Activated CD8-positive, alpha-beta memory T cell treated with anti-CD3 and anti-CD28 coated beads, Interleukin-2, amount 10 ng/mL, durations not matched to agents 7 days and 5 days (primary cell): ENCODE measurements around the gene CERT1. TPM values are rescaled to one million over a fixed set of nuclear protein-coding genes. Genes with fewer than 3 reads are reported as not detected.

Experiments
- ATAC-seq: fragments of 150-1000 bp; cut with Tn5 transposase; one replicate; pipeline ENCODE4 v1.10.0; 2021; ENCODE audit warnings: moderate library complexity
- CTCF ChIA-PET: fragments of 350-600 bp; sonication (Branson Sonifier 250); formaldehyde crosslinking; loops from one replicate; lab custom pipeline; 2021; ENCODE audit warnings: antibody characterized with exemption; lab: Charles Lee
- DNase-seq: peaks from one replicate; pipeline ENCODE4 v3.0.0-alpha.2; 2020
- H3K27ac Mint-ChIP-seq: one replicate; pipeline ENCODE4 v1.8.0; 2021; ENCODE audit warnings: mild to moderate bottlenecking, mixed read lengths
- H3K27me3 Mint-ChIP-seq: one replicate; pipeline ENCODE4 v1.8.0; 2021; ENCODE audit warnings: mixed read lengths
- H3K36me3 Mint-ChIP-seq: one replicate; pipeline ENCODE4 v1.8.0; 2021; ENCODE audit warnings: mild to moderate bottlenecking, mixed read lengths
- H3K4me1 Mint-ChIP-seq: one replicate; pipeline ENCODE4 v1.8.0; 2021; ENCODE audit warnings: mixed read lengths
- H3K4me3 Mint-ChIP-seq: one replicate; pipeline ENCODE4 v1.8.0; 2021; ENCODE audit warnings: mild to moderate bottlenecking, moderate library complexity, mixed read lengths
- H3K9me3 Mint-ChIP-seq: one replicate; pipeline ENCODE4 v1.8.0; 2022; ENCODE audit warnings: low read depth, mixed read lengths
- total RNA-seq, 2 experiments: library from RNA; stranded (reverse); gene quantifications; one replicate each; pipeline ENCODE4 v1.2.3, GENCODE V29; 2021

CERT1 gene
- total RNA-seq, 2 experiments from 2014 or later = 27.4 to 28.4 TPM

DNA sequence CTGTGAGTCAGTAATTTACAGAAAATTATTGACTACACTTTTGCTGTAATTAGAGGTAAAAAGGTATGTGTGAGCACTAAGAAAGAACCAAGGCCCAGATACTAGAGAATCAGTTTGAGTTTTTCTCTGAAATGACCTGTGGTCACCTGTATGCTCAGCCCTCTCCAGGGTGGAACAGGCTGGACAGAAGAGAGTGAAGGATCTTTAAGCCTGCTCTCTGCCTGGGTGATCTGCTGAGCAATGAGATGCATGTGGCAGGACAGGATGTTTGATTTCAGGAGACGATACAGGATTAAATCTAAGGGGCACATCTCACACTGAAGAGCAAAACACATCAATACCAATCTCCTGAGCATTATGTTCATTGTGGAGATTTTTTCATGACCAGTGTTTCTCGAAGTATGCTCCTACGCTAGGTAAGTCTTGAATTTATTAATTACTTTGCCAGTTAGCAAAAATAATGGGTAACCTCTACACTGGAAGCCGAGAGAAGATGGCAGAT is 148.9 kb downstream of the CERT1 start:
- Mint-ChIP-seq H3K36me3 (peaks cover 24% of the 10 kb centered on the region), H3K27me3 (no peaks in the 10 kb centered on the region), H3K4me3 (no peak overlapping the region), H3K27ac (peak overlapping the region; percentile 29), H3K9me3 (no peaks in the 10 kb centered on the region), H3K4me1 (peaks cover 4% of the 10 kb centered on the region)
- CTCF ChIA-PET = no interaction called here
- no peak for ATAC-seq
- no peak for DNase-seq

DNA sequence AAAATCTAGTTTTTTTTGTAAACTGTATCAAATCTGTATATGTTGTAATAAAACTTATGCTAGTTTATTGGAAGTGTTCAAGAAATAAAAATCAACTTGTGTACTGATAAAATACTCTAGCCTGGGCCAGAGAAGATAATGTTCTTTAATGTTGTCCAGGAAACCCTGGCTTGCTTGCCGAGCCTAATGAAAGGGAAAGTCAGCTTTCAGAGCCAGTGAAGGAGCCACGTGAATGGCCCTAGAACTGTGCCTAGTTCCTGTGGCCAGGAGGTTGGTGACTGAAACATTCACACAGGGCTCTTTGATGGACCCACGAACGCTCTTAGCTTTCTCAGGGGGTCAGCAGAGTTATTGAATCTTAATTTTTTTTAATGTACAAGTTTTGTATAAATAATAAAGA is 150.1 kb downstream of the CERT1 start:
- DNase-seq = no peak
- H3K9me3 Mint-ChIP-seq = no peaks in the 10 kb centered on the region
- no peak overlapping the region for H3K27ac Mint-ChIP-seq
- no peak overlapping the region for H3K4me3 Mint-ChIP-seq
- no peaks in the 10 kb centered on the region for H3K4me1 Mint-ChIP-seq
- ATAC-seq = no peak
- no peaks in the 10 kb centered on the region for H3K27me3 Mint-ChIP-seq
- peaks cover 34% of the 10 kb centered on the region for H3K36me3 Mint-ChIP-seq
- CTCF ChIA-PET = no interaction called here

DNA sequence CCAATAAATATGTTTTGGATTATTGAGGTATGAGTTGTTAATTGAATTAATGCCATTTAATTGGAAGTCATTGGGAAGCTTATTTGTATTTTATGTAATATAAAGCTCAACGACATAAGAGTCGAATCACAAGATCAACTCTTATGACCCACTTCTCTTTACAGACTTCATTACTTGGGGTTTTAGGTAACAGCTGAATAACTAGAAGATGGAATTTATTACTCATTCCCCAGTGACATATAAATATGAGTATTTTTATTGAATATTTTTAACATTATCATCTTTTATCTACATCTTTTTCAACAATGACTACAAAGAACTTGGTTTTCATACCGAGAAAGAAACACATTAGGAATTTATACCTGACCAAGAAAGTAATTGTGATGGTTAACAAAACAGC is 153.3 kb downstream of the CERT1 start:
- Mint-ChIP-seq H3K27ac (no peak overlapping the region), H3K9me3 (no peaks in the 10 kb centered on the region), H3K4me1 (no peaks in the 10 kb centered on the region), H3K4me3 (no peak overlapping the region), H3K27me3 (no peaks in the 10 kb centered on the region), H3K36me3 (peaks cover 48% of the 10 kb centered on the region)
- ATAC-seq = no peak
- CTCF ChIA-PET = interaction anchor here (1.1 kb wide), 1 partner anchor 121 kb away, joined by 3 read pairs; the partner anchor contains the start of gene ANKRD31
- DNase-seq = no peak

DNA sequence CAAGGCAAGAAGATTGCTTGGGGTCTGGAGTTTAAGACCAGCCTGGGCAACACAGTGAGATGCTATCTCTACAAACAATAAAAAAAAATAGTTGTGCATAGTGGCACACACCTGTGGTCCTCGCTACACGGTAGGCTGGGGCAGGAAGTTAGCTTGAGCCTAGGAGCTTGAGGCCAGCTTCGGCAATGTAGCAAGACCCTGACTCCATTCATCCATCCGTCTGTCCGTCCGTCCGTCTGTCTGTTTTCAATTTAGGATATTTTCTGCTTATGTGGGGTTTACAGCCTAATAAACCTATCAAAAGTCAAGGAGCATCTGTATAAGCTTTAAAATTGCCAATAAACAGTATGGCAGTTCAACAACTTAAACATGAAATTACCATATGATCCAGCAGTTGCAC is 154.7 kb downstream of the CERT1 start:
- Mint-ChIP-seq H3K27ac (no peak overlapping the region), H3K4me3 (no peak overlapping the region), H3K27me3 (no peaks in the 10 kb centered on the region), H3K4me1 (peaks cover 4% of the 10 kb centered on the region), H3K36me3 (peaks cover 56% of the 10 kb centered on the region), H3K9me3 (no peaks in the 10 kb centered on the region)
- CTCF ChIA-PET = interaction anchor here (0.6 kb wide), 1 partner anchor 9 kb away, joined by 3 read pairs; no protein-coding TSS in a partner anchor
- DNase-seq (no peak), ATAC-seq (no peak)

DNA sequence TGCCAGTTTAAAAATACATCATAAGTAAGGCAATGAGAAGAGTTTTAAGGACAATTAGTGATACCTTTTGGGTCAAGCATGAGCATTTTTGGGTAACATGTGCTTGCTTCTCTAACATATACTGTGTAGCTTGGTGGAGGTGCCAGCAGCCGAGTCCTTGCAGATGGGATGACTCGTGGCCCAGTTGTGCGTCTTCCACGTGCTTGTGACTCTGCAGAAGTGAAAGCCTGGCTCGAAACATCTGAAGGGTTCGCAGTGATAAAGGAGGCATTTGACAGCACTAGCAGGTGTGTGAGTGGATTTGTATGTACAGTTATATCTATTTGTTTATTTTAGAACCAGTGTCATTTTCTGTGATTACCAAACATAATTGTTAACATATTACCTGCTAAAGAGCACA is 156.2 kb downstream of the CERT1 start:
- ATAC-seq = no peak
- H3K4me1 Mint-ChIP-seq = peaks cover 19% of the 10 kb centered on the region
- no peak for DNase-seq
- CTCF ChIA-PET = interaction anchor here (0.6 to 1.4 kb wide), 3 partner anchors 14 to 155 kb away, joined by 3 to 5 read pairs (median 3); no protein-coding TSS in a partner anchor
- H3K9me3 Mint-ChIP-seq = no peaks in the 10 kb centered on the region
- H3K27me3 Mint-ChIP-seq = no peaks in the 10 kb centered on the region
- peaks cover 63% of the 10 kb centered on the region for H3K36me3 Mint-ChIP-seq
- H3K4me3 Mint-ChIP-seq = no peak overlapping the region
- H3K27ac Mint-ChIP-seq = peak overlapping the region; percentile 40

DNA sequence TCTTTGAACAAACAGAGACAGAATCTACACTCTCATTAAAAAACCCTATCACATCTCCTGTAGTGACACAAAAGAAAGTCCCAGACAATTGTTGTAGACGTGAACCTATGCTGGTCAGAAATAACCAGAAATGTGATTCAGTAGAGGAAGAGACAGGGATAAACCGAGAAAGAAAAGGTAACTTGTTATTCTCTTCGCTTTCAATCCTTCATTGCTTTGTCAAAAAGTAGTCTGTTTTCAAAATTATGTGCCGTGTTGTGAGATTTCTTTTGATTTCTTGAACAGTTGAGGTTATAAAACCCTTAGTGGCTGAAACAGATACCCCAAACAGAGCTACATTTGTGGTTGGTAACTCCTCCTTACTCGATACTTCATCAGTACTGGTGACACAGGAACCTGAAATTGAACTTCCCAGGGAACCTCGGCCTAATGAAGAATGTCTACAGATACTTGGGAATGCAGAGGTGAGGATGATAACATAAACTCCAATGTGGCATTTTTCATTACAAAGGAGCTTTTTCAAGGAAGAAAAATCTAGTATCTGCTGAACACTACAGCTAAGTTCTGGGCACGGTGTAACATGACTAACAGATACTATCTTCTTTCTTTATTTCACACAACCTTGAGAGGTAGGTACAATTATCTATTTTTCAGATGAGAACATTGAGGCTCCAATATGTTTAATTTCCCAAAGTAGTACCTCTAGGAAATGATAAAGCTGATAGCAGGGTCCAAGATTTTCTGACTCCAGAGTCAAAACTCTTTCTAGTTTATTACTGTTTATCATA is 160.1 kb downstream of the CERT1 start:
- CTCF ChIA-PET = interaction anchor here (1.3 to 1.5 kb wide), 2 partner anchors 11 to 14 kb away, joined by 3 to 5 read pairs; partner anchors contain the start of gene HMGCR
- H3K4me1 Mint-ChIP-seq = peaks cover 28% of the 10 kb centered on the region
- H3K9me3 Mint-ChIP-seq = no peaks in the 10 kb centered on the region
- peaks cover 63% of the 10 kb centered on the region for H3K36me3 Mint-ChIP-seq
- no peak overlapping the region for H3K4me3 Mint-ChIP-seq
- H3K27ac Mint-ChIP-seq = peak overlapping the region; percentile 80
- DNase-seq (no peak), ATAC-seq (peak; percentile 73)
- no peaks in the 10 kb centered on the region for H3K27me3 Mint-ChIP-seq

DNA sequence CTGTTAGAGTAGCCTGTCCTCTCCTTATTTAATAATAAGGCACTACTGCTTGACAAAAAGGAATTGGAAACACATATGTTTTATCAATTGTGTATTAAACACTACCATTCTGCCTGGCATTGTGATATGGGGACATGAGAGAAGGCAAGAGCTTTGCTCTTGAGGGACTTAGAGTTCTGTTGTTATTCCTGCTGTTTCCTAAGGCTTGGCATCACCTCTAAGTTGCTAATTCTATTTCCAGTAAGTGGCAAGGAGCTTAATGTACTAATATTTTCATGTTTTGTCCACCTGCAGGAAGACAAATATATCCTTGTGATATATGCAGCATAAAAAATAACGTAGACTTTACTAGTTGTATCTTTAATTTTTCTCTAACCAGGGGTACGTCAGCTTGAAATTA is 161.8 kb downstream of the CERT1 start:
- Mint-ChIP-seq H3K27ac (no peak overlapping the region), H3K4me1 (peaks cover 28% of the 10 kb centered on the region), H3K9me3 (no peaks in the 10 kb centered on the region), H3K27me3 (no peaks in the 10 kb centered on the region), H3K4me3 (no peak overlapping the region), H3K36me3 (peaks cover 67% of the 10 kb centered on the region)
- CTCF ChIA-PET = interaction anchor here (0.9 to 1.5 kb wide), 2 partner anchors 10 to 11 kb away, joined by 3 to 5 read pairs; no protein-coding TSS in a partner anchor
- no peak for ATAC-seq
- DNase-seq = no peak

DNA sequence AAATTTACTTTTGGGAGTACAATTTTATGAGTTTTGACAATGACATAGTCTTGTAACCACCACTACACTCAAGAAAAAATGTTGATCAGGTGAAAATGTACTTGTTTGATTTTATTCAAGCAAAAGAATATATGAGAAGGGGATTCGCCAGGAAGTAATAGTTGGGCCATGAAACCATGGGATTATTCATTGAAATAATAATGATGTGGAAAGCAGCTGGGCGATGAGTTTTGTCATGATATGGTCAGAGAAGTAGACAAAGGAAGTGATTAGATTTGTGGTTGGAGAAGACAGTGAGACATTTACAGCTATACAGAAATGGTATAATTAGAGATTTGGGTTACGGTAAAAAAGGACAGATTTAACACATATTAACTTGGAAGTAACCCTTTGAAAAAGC is 163.2 kb downstream of the CERT1 start:
- Mint-ChIP-seq H3K27ac (no peak overlapping the region), H3K9me3 (no peaks in the 10 kb centered on the region), H3K27me3 (no peaks in the 10 kb centered on the region), H3K4me1 (peaks cover 28% of the 10 kb centered on the region), H3K36me3 (peaks cover 70% of the 10 kb centered on the region), H3K4me3 (no peak overlapping the region)
- CTCF ChIA-PET = interaction anchor here (1.3 kb wide), 1 partner anchor 11 kb away, joined by 3 read pairs; the partner anchor contains the start of gene HMGCR
- no peak for ATAC-seq
- DNase-seq = no peak

DNA sequence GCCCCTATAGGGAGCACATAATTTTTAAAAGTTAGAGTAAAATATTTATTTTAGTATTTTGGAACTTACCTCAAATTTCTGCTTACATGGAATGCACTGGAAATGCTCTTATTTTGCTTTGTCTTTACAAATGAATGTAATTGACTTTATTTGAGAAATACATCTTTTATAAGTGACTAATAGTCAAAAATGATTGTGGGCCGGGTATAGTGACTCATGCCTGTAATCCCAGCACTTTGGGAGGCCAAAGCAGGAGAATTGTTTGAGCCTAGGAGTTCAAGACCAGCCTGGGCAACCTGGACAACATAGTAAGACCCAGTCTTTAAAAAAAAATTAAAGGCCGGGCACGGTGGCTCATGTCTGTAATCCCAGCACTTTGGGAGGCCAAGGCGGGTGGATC is 168.6 kb downstream of the CERT1 start:
- H3K4me1 Mint-ChIP-seq = peaks cover 37% of the 10 kb centered on the region
- CTCF ChIA-PET = no interaction called here
- ATAC-seq (no peak), DNase-seq (no peak)
- H3K36me3 Mint-ChIP-seq = peaks cover 53% of the 10 kb centered on the region
- no peak overlapping the region for H3K4me3 Mint-ChIP-seq
- H3K27ac Mint-ChIP-seq = no peak overlapping the region
- H3K27me3 Mint-ChIP-seq = no peaks in the 10 kb centered on the region
- no peaks in the 10 kb centered on the region for H3K9me3 Mint-ChIP-seq

DNA sequence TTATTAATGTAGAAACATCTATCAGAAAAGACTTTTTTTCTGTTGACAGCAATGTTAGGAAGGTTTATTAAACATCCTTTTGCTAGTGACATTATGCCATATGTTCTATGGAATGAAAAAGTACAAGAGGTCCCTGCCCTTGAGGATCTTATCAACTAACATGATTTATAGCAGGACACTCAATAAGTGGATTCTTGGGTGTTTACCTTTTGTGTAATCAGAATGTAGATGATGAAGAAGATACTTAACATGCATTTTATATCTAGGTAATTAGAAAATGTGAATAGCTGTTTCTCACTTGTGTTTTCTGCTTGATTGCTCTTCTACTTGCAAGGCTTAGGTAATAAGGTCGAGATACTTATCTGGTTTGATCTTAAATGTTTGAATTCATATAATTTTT is 169.5 kb downstream of the CERT1 start:
- CTCF ChIA-PET = interaction anchor here (0.7 to 2.4 kb wide), 4 partner anchors 14 to 340 kb away, joined by 3 to 7 read pairs (median 4); no protein-coding TSS in a partner anchor
- Mint-ChIP-seq H3K4me3 (no peak overlapping the region), H3K4me1 (peaks cover 37% of the 10 kb centered on the region), H3K9me3 (no peaks in the 10 kb centered on the region), H3K27ac (no peak overlapping the region), H3K36me3 (peaks cover 47% of the 10 kb centered on the region), H3K27me3 (no peaks in the 10 kb centered on the region)
- no peak for ATAC-seq
- DNase-seq = no peak

DNA sequence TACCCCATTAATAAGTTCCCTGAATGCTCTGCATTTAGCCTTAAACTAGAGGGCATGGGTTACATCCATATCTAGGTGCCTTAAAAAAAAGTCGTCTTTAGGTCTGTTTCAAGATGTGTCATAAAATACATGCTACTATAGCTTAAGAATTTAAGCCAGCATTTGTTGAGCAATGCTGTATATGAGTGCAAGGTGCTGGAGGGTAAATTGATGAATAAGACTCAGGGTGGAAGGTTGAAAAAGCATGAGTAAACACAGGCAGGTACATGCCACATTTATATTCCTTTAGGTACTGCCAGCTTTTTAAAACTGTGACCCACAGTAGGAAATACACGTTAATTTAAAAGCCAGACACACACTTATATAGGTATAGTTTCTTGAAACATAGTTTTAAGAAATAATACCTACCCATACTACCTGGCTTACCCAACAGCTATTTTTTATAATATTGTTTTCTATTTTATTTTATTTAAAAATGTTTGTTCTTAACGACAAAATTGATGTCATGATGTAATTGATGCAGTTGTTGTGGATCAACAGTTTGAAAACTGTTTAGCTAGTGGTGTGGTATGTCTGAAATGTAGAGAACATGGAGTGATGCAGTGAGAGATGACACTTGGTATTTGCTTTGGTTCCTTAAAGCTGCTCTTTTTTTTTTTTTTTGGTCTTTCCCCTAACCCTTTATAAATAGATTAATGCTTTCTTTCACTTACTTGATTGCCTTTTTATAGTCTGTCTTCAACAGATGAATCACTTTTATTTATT is 170.5 kb downstream of the CERT1 start:
- Mint-ChIP-seq H3K27me3 (no peaks in the 10 kb centered on the region), H3K27ac (no peak overlapping the region), H3K36me3 (peaks cover 40% of the 10 kb centered on the region), H3K4me1 (peaks cover 37% of the 10 kb centered on the region), H3K9me3 (no peaks in the 10 kb centered on the region), H3K4me3 (no peak overlapping the region)
- CTCF ChIA-PET = interaction anchor here (0.6 to 2.4 kb wide), 6 partner anchors 9 to 341 kb away, joined by 3 to 7 read pairs (median 4); no protein-coding TSS in a partner anchor
- DNase-seq = no peak
- no peak for ATAC-seq

DNA sequence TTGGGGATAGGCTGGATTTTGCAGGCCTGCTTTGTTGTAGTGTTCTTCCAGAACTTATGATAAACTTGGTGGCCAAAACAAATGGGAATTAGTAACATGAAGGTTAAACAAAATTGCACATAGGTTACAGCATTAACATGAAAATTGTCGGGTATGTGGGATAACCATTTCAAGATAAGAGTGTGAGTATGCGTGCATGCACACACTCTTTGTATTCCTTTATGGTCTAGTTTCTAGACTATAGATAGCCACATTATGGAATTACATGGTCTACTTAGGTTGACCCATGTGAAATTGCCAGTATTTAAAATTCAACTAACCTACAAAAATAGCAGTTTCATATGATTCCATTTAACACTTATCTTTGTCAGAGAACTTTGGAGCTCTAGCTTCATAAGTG is 173.0 kb downstream of the CERT1 start:
- no peak overlapping the region for H3K4me3 Mint-ChIP-seq
- DNase-seq = no peak
- no peak overlapping the region for H3K27ac Mint-ChIP-seq
- no peaks in the 10 kb centered on the region for H3K9me3 Mint-ChIP-seq
- CTCF ChIA-PET = interaction anchor here (0.6 kb wide), 1 partner anchor 220 kb away, joined by 3 read pairs; no protein-coding TSS in a partner anchor
- H3K27me3 Mint-ChIP-seq = no peaks in the 10 kb centered on the region
- H3K4me1 Mint-ChIP-seq = peaks cover 37% of the 10 kb centered on the region
- peaks cover 23% of the 10 kb centered on the region for H3K36me3 Mint-ChIP-seq
- no peak for ATAC-seq
